DND-41 (cell line): ENCODE measurements around the gene PTPRG.

ENCODE experiments used
- ATAC-seq: fragments of 200-7000 bp; cut with Tn5 transposase; 3 replicates; pipeline ENCODE4 v1.9.1; 2021; ENCODE audit warnings: low read depth; ENCODE audit not compliant: insufficient read depth
- DNase-seq: peaks from one replicate; pipeline ENCODE4 v3.0.0-alpha.2; 2020
- H2AFZ ChIP-seq: 2 replicates; pipeline ENCODE4 v1.6.0; 2012; ENCODE audit warnings: low read depth, low read length
- H3K27ac ChIP-seq: 2 replicates; pipeline ENCODE4 v1.5.1; 2012; ENCODE audit warnings: low read length, inconsistent platforms
- H3K27me3 ChIP-seq: fragments of 200-600 bp; sonication (generic); 2 replicates; pipeline ENCODE4 v1.6.0; 2012; ENCODE audit warnings: low read length, mild to moderate bottlenecking, inconsistent platforms; ENCODE audit not compliant: insufficient read depth, poor library complexity
- H3K36me3 ChIP-seq: 2 replicates; pipeline ENCODE4 v1.5.1; 2012; ENCODE audit warnings: low read length, inconsistent platforms; ENCODE audit not compliant: insufficient read depth
- H3K4me1 ChIP-seq: 2 replicates; pipeline ENCODE4 v1.5.1; 2012; ENCODE audit warnings: mild to moderate bottlenecking, low read length; ENCODE audit not compliant: insufficient read depth
- H3K4me2 ChIP-seq: 2 replicates; pipeline ENCODE4 v1.6.0; 2012; ENCODE audit warnings: mild to moderate bottlenecking, moderate library complexity, low read length, inconsistent platforms; ENCODE audit not compliant: insufficient read depth
- H3K4me3 ChIP-seq, 2 experiments: fragments of 200-600 bp in 1 of 2; shearing (Covaris generic) in 1 of 2; 2 replicates each; pipeline ENCODE4 v1.5.1; 2012 to 2016; ENCODE audit warnings: inconsistent platforms in 2 of 2, low read length in 2 of 2, mild to moderate bottlenecking in 2 of 2, low read depth in 1 of 2, moderate library complexity in 1 of 2
- H3K79me2 ChIP-seq: 2 replicates; pipeline ENCODE4 v1.6.0; 2012; ENCODE audit warnings: low read length, inconsistent platforms; ENCODE audit not compliant: insufficient read depth
- H3K9ac ChIP-seq: 2 replicates; pipeline ENCODE4 v1.6.0; 2012; ENCODE audit warnings: low read depth, mild to moderate bottlenecking, inconsistent platforms, low read length, moderate library complexity
- H3K9me3 ChIP-seq: 2 replicates; pipeline ENCODE4 v1.5.1; 2012; ENCODE audit warnings: low read length, moderate library complexity, mild to moderate bottlenecking, inconsistent platforms; ENCODE audit not compliant: insufficient read depth, severe bottlenecking
- H4K20me1 ChIP-seq: 2 replicates; pipeline ENCODE4 v1.6.0; 2012; ENCODE audit warnings: low read length; ENCODE audit not compliant: insufficient read depth
- CTCF ChIP-seq: IDR thresholded peaks from 2 replicates; pipeline ENCODE4 v1.5.1; 2012; ENCODE audit warnings: borderline replicate concordance, low read length, moderate library complexity, mild to moderate bottlenecking; ENCODE audit not compliant: poor library complexity, severe bottlenecking; ENCODE audit errors: extremely low read depth
- EZH2 ChIP-seq: IDR thresholded peaks from 3 replicates; pipeline ENCODE4 v1.6.1; 2012; ENCODE audit warnings: borderline replicate concordance, low read depth, mild to moderate bottlenecking, moderate library complexity, low read length, inconsistent platforms; ENCODE audit not compliant: severe bottlenecking

PTPRG gene

GRCh38 chr3:61839256-61839655, 277.9 kb downstream of the PTPRG start:
- ATAC-seq (no peak), DNase-seq (no peak)
- Histone ChIP-seq H4K20me1 (no peaks in the 10 kb centered on the region), H3K9me3 (no peaks in the 10 kb centered on the region), H3K36me3 (no peaks in the 10 kb centered on the region), H3K9ac (no peak overlapping the region), H3K4me1 (no peaks in the 10 kb centered on the region), H2AFZ (no peak overlapping the region), H3K27ac (no peak overlapping the region), H3K79me2 (no peaks in the 10 kb centered on the region), H3K4me3 (no peak overlapping the region), H3K27me3 (no peaks in the 10 kb centered on the region), H3K4me2 (no peak overlapping the region)
- TF ChIP-seq CTCF = no peak

GRCh38 chr3:61841111-61841845, 279.9 kb downstream of the PTPRG start:
- TF ChIP-seq CTCF (no peak), EZH2 (no peak)
- no peak for DNase-seq
- Histone ChIP-seq H3K27me3 (no peaks in the 10 kb centered on the region), H3K9ac (no peak overlapping the region), H3K79me2 (no peaks in the 10 kb centered on the region), H3K36me3 (no peaks in the 10 kb centered on the region), H4K20me1 (no peaks in the 10 kb centered on the region), H3K4me2 (no peak overlapping the region), H3K27ac (no peak overlapping the region), H3K4me3 (no peak overlapping the region), H3K4me1 (no peaks in the 10 kb centered on the region), H2AFZ (no peak overlapping the region), H3K9me3 (no peaks in the 10 kb centered on the region)
- ATAC-seq = no peak

- H4K20me1 ChIP-seq = no peaks in the 10 kb centered on the region
- ATAC-seq = no peak
- no peaks in the 10 kb centered on the region for H3K79me2 ChIP-seq
- no peak overlapping the region for H3K4me3 ChIP-seq
- H3K27me3 ChIP-seq = no peaks in the 10 kb centered on the region
- no peak overlapping the region for H3K27ac ChIP-seq
- H3K4me2 ChIP-seq = no peak overlapping the region
- no peak for DNase-seq
- no peak overlapping the region for H3K9ac ChIP-seq
- TF ChIP-seq EZH2 = no peak
- no peak for TF ChIP-seq CTCF
- H3K36me3 ChIP-seq = no peaks in the 10 kb centered on the region
- no peaks in the 10 kb centered on the region for H3K9me3 ChIP-seq
- no peaks in the 10 kb centered on the region for H3K4me1 ChIP-seq
- H2AFZ ChIP-seq = no peak overlapping the region
Measured at GRCh38 chr3:61841988-61842387, 280.6 kb downstream of the PTPRG start.

- Histone ChIP-seq H4K20me1 (no peaks in the 10 kb centered on the region), H2AFZ (no peak overlapping the region), H3K9ac (no peak overlapping the region), H3K27ac (no peak overlapping the region), H3K9me3 (no peaks in the 10 kb centered on the region), H3K4me1 (no peaks in the 10 kb centered on the region), H3K79me2 (no peaks in the 10 kb centered on the region), H3K4me3 (no peak overlapping the region), H3K4me2 (no peak overlapping the region), H3K36me3 (no peaks in the 10 kb centered on the region), H3K27me3 (no peaks in the 10 kb centered on the region)
- TF ChIP-seq CTCF = no peak
- no peak for DNase-seq
- ATAC-seq = no peak
Measured at GRCh38 chr3:61844346-61844745, 283.0 kb downstream of the PTPRG start.
